NCI-H345 treated with DMSO at 0.1 percent for 48 hours (cell line): ENCODE data around the gene TSGA10IP.

ENCODE experiments used
- DNase-seq: peaks from one replicate; lab custom pipeline; 2025; ENCODE audit not compliant: unreplicated experiment; lab: John Stamatoyannopoulos, UW

TSGA10IP gene

GRCh38 chr11:66003291-66003690 is 58.0 kb downstream of the TSGA10IP start:
- DNase-seq: no peak

GRCh38 chr11:66004186-66004585 is 58.9 kb downstream of the TSGA10IP start:
- DNase-seq: no peak

DNA sequence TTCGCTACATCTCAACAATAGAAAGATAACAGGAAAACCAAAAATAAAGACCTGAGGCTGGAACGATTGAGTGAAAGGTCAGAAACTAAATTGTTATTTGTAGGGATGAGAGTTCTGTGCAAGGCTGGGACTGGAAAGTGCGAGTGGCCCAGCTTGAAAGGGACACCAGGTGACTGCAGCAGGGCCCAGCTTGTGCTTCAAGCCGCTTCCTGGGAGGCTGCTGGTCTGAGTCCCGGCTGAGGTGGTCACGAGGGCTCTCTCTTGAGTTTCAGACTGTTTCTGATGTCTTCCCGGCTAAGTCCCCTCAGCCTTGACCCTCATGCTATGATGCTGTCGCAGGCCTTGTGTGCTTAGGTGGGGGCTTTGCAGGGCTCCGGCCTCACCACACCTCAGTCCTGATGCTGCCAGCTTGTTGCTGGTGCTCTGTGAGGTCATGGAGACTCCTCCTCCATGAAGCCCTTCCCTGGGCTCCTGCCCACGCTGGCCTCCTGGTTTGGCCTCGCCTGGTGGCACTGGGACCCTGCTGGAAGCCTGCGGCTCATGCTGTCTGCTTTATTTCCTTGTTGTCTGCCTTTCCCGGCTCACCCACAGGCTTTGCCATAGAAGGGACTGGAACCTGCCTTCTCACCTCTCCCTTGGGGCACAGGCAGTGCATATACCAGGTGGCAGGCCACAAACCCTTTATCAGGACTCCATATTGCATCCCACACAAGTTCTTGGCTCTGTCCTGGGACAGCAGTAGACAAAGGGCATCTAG is 61.0 kb downstream of the TSGA10IP start:
- no peak for DNase-seq

- no peak for DNase-seq
Observed at GRCh38 chr11:66006891-66007176, 61.6 kb downstream of the TSGA10IP start.

GRCh38 chr11:66007201-66007634 is 61.9 kb downstream of the TSGA10IP start:
- no peak for DNase-seq

GRCh38 chr11:66008095-66008467 is 62.8 kb downstream of the TSGA10IP start:
- no peak for DNase-seq

GRCh38 chr11:66008468-66009101 is 63.3 kb downstream of the TSGA10IP start:
- no peak for DNase-seq
